Frontal cortex (tissue), 4 donors: ENCODE data around the gene TBL1XR1. TPM values are rescaled to one million over a fixed set of nuclear protein-coding genes. Genes with fewer than 3 reads are reported as not detected.
"Not testable (repeated sequence)": the region's sequence is repeated elsewhere in the genome, so short reads cannot be mapped to it uniquely, and the experiment has no call there.

Experiments
- DNase-seq, 2 donors: peaks; one replicate each; pipeline ENCODE4 v3.0.0; 2012; ENCODE audit warnings: low spot score in 2 of 2
- FAIRE-seq: peaks from 2 replicates; lab custom pipeline; 2012; peaks lifted over from hg19 to GRCh38; lab: Jason Lieb, UNC
- total RNA-seq: library from RNA; depleted of rRNA; stranded (reverse); fragments of >200 nt; gene quantifications from one replicate; pipeline ENCODE4 v1.2.3, GENCODE V29; 2014
- donor health status: control.
- donor health status: control.
- donor health status: control.

The TBL1XR1 gene
- total RNA-seq, 1 donor from 2014 or later = 283 TPM

- FAIRE-seq (no peak), DNase-seq (no peak)
These were observed 12.2 kb upstream of the TBL1XR1 start for GRCh38 chr3:177209509-177209908.

GRCh38 chr3:177208781-177209180 lies 11.5 kb upstream of the TBL1XR1 start:
- DNase-seq = no peak
- FAIRE-seq = no peak

DNA sequence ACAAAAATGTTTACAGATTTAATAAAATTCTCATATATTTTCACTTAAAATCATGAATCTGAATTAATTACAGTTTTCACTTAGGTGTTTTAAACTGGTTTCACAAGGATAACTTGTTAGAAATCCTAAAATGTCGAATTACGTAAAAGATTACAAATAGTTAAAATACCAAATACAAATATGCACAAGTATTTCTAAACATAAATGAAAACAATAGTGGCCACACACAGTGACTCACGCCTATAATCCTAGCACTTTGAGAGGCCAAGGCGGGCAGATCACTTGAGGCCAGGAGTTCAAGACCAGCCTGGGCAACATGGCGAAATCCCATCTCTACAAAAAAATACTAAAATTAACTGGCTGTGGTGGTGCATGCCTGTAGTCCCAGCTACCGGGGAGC lies 10.9 kb upstream of the TBL1XR1 start:
- DNase-seq = no peak
- no peak for FAIRE-seq

GRCh38 chr3:177206936-177207335 lies 9.7 kb upstream of the TBL1XR1 start:
- FAIRE-seq (no peak), DNase-seq (no peak)

DNA sequence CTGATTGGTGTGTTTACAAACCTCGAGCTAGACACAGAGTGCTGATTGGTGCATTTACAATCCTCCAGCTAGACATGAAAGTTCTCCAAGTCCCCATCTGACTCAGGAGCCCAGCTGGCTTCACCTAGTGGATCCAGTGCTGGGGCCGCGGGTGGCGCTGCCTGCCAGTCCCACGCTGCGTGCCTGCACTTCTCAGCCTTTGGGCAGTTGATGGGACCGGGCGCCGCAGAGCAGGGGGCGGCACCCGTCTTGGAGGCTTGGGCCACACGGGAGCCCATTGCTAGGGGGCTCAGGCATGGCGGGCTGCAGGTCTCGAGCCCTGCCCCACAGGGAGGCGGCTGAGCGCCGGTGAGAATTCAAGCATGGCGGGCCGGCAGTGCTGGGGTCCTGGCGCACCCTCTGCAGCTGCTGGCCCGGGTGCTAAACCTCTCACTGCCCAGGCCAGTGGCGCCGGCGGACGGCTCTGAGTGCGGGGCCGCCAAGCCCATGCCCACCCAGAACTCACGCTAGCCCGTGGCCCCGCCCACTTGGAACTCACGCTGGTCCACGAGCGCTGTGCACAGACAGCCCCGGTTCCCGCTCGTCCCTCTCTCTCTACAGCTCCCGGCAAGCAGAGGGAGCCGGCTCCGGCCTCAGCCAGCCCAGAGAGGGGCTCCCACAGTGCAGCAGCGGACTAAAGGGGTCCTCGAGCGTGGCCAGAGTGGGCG lies 6.6 kb upstream of the TBL1XR1 start:
- no peak for FAIRE-seq
- no peak for DNase-seq

DNA sequence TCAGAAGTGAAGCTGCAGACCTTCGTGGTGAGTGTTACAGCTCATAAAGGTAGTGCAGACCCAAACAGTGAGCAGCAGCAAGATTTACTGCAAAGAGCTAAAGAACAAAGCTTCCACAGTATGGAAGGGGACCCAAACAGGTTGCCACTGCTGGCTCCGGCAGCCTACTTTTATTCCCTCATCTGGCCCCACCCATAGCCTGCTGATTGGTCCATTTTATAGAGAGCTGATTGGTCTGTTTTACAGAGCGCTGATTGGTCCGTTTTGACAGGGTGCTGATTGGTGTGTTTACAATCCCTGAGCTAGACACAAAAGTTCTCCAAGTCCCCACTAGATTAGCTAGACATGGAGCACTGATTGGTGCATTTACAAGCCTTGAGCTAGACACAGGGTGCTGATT lies 5.7 kb upstream of the TBL1XR1 start:
- not testable (repeated sequence) for DNase-seq, FAIRE-seq

DNA sequence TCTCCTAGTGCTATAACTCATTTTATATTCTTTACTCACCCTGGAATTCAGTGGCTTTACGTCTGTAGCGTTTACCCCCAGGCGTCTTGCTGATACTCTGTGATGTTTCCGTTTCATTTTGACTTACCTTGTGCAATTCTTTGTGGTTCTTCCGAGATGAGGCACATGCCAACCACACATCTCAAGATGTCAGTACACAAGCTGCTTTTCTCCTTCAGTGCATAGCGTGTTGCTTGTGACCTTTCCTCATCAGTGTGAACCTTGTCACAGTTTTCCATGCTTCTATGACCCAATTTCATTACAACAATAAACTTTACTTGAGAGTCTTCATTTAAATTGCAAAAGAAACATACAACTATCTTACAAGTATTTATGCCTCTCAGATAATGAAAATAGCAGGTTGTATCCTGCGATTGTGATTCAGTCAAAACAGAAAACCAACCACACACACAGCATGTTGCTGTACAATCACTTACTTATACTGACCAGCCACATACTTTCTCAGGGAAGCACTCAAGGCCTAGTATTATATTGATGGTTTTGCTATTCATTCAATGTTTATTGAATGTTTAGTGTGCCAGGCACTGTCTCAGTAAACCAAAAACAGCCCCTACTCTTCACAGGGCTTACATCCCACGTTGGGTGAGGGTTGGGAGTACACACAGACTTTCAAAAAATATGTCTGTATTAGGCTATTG lies 4.6 kb upstream of the TBL1XR1 start:
- DNase-seq (no peak), FAIRE-seq (no peak)

- FAIRE-seq = no peak
These were observed 2.0 kb upstream of the TBL1XR1 start for GRCh38 chr3:177199206-177199760.

DNA sequence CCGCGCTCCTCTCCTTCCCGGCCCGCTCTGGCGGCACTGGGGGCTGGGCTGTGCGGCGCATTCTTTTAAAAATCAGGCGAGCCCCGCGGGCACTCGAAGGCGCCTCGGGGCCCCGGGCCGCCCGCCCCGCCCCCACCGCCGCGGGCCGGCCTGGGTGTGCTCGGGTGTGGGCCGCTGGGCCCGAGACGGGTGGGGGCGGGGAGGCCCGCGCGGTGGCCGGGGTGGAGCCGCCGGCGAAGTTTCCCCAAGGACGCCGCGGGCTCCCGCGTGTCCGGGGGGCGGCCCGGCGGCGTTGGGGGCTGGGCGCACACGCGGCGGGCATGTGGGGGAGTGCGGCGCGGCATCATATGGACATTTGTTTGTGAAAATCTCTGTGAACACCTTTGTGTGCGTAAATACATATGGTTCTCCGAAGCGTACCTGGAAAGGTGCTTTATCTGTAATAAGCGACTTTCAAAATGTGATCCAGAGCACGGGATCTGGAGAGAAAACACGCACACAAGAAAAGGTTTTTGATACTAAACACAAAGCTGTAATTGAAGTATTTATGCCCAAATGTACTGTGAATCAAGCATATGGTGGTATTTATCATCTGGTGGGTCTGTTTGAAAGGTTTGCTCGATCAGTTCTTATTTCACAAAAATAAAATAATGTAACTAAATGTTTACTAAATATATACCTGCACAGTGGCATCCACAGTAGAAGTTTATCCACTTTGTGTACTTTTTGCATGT lies 612 bp upstream of the TBL1XR1 start:
- FAIRE-seq (no peak), DNase-seq (peak in 1 of 2 donors; percentile 78)

More at GRCh38 chr3:177199206-177199760, 2.0 kb upstream of the TBL1XR1 start:
- no peak for DNase-seq

- FAIRE-seq = no peak
- peak; percentile 56 to 68 for DNase-seq
These were observed 734 bp downstream of the TBL1XR1 start for GRCh38 chr3:177196456-177197040.

GRCh38 chr3:177196008-177196455 lies 1.2 kb downstream of the TBL1XR1 start:
- DNase-seq (no peak), FAIRE-seq (no peak)

DNA sequence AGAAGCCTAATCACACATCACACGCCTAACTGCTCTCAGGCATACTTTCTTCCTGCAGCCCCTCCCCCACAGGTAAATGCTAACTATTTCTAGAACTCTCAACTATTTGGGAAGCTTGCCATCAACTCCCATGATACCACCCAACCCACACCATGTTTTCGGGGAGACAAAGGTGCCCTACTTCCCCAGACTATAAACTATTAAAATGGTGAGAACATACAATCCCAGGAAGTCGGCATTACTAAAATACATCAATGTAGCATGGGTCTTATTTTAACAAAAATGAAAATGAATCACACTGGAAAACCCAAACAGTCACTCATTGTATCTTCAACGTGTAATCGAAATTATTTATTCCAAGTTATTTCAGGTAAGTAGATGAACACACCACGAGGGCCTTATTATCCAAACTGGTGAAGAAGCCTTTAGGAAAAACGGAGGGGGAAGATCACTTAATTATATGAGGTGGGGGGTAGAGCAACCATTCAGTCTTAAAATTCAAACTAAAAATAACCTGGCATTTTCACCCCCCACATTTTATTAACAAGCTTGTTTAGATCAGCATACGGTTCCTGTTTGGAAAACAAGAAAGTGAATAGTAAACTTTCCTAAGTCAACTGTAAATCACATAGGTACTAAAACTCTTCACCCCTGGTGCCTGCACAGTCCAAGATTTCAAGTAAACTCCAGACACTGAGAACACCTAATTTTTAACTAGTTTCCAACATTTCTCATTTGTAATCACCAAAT lies 1.9 kb downstream of the TBL1XR1 start:
- FAIRE-seq (no peak), DNase-seq (no peak)

GRCh38 chr3:177194299-177194698 lies 3.0 kb downstream of the TBL1XR1 start:
- DNase-seq (no peak), FAIRE-seq (no peak)

GRCh38 chr3:177193688-177194268 lies 3.5 kb downstream of the TBL1XR1 start:
- no peak for FAIRE-seq
- no peak for DNase-seq

DNA sequence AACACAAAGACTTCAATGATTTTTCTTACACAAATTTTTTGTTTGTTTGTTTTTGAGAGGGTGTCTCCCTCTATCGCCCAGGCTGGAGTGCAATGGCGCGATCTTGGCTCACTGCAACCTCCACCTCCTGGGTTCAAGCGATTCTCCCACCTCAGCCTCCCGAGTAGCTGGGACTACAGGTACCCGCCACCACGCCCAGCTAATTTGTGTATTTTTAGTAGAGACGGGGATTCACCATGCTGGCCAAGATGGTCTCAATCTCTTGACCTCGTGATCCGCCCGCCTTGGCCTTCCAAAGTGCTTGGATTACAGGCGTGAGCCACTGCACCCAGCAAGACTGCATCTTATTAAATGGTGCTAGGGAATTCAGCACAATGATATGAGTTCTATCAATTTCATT lies 4.0 kb downstream of the TBL1XR1 start:
- not testable (repeated sequence) for DNase-seq, FAIRE-seq

DNA sequence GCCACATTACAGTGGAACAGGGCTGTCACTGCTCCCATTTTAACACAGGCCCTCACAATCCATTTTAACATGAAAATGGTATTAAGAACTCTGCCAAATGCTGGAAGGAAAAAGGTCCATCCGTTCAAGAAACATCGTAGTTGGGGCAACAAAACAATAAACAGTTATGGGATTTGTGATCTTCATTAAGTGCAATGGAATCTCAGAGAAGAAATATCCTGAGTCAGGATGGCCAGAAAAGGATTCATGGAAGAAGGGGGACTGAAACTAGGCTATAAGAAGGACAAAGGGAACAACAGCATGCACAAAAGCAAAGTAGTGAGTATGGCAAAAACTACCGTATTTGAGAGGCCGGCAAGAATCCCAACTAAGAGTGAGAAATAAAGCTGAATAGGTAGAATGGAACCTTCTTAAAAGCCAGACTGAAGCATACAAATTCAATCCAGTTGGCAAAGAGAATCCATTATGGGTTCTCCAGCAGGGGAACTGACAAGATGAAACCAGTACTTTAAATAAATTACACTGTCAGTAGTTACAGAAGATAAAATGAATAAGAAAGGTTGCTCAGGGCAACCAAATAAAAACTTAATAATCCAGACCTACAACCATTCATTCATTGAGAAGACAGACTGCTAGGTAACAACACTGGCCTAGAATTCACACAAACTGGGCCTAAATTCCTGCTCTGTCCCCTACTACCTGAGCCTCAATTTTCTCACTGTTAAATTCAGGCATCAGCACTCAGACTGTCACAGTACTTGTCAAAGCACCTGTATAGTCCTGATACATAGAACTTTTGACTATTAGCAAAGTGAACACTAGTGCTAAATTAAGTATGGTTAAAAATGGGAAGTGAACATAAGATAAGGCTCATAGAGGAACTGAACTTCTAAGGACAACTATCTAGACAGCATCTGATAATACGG lies 6.3 kb downstream of the TBL1XR1 start:
- DNase-seq = no peak
- no peak for FAIRE-seq

DNA sequence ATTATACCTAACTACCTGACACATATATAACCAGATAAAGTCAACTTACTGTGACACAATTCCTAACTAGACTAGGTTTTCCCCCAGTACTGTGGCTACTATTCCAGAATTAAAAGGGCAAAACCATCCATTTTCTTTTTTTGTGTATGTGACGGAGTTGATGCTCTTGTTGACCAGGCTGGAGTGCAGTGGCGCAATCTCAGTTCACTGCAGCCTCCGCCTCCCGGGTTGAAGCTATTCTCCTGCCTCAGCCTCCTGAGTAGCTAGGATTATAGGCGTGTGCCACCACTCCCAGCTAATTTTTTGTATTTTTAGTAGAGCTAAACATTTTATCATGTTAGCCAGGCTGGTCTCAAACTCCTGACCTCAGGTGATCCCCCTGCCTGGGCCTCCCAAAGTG lies 7.1 kb downstream of the TBL1XR1 start:
- FAIRE-seq, DNase-seq: not testable (repeated sequence)

DNA sequence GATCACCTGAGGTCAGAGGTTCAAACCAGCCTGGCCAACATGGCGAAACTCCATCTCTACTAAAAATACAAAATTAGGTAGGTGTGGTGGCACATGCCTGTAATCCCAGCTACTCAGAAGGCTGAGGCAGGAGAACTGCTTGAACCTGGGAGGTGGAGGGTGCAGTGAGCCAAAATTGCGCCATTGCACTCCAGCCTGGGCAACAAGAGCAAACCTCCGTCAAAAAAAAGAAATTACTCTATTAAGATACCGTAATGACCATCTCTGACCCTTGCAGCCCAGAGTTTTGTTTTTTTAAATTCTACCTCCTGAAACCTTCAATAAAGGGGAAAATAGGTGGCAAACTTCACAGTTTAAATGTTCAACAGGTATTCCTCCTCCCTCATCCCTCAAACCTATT lies 9.0 kb downstream of the TBL1XR1 start:
- not testable (repeated sequence) for FAIRE-seq, DNase-seq
